ENCODE results near the gene MAST4. TPM values are rescaled to one million over a fixed set of nuclear protein-coding genes. Genes with fewer than 3 reads are reported as not detected.
"Not testable (repeated sequence)": the region's sequence is repeated elsewhere in the genome, so short reads cannot be mapped to it uniquely, and the experiment has no call there.

Gene MAST4
- total RNA-seq, 1 donor from 2014 or later: 19.1 TPM

GRCh38 chr5:67168069-67168468 lies 571.9 kb downstream of the MAST4 start:
- no peak for TF ChIP-seq CTCF (IDR thresholded peaks at IDR 0.05; ENCODE audit: insufficient read depth, low read length, poor library complexity, severe bottlenecking)
- H3K27me3 ChIP-seq (ENCODE audit: control insufficient read depth, insufficient read depth, low read length): no peaks in the 10 kb centered on the region
- no peak overlapping the region for H3K4me3 ChIP-seq (ENCODE audit: low read depth, low read length)
- no peaks in the 10 kb centered on the region for H3K36me3 ChIP-seq (ENCODE audit: control insufficient read depth, insufficient read depth, low read length)
- DNase-seq (ENCODE audit: low read depth): no peak

GRCh38 chr5:67170767-67171166 lies 574.6 kb downstream of the MAST4 start:
- Histone ChIP-seq H3K27me3 (ENCODE audit: control insufficient read depth, insufficient read depth, low read length) (no peaks in the 10 kb centered on the region), H3K4me3 (ENCODE audit: low read depth, low read length) (no peak overlapping the region), H3K36me3 (ENCODE audit: control insufficient read depth, insufficient read depth, low read length) (no peaks in the 10 kb centered on the region)
- TF ChIP-seq CTCF (IDR thresholded peaks at IDR 0.05; ENCODE audit: insufficient read depth, low read length, poor library complexity, severe bottlenecking): no peak
- no peak for DNase-seq (ENCODE audit: low read depth)

GRCh38 chr5:67173351-67173750 lies 577.2 kb downstream of the MAST4 start:
- H3K36me3 ChIP-seq (ENCODE audit: control insufficient read depth, insufficient read depth, low read length); H3K4me3 ChIP-seq (ENCODE audit: low read depth, low read length); DNase-seq (ENCODE audit: low read depth); H3K27me3 ChIP-seq (ENCODE audit: control insufficient read depth, insufficient read depth, low read length): not testable (repeated sequence)

GRCh38 chr5:67173959-67174358 lies 577.8 kb downstream of the MAST4 start:
- Histone ChIP-seq H3K36me3 (ENCODE audit: control insufficient read depth, insufficient read depth, low read length) (no peaks in the 10 kb centered on the region), H3K4me3 (ENCODE audit: low read depth, low read length) (no peak overlapping the region), H3K27me3 (ENCODE audit: control insufficient read depth, insufficient read depth, low read length) (no peaks in the 10 kb centered on the region)
- no peak for TF ChIP-seq CTCF (IDR thresholded peaks at IDR 0.05; ENCODE audit: insufficient read depth, low read length, poor library complexity, severe bottlenecking)
- no peak for DNase-seq (ENCODE audit: low read depth)

GRCh38 chr5:67176936-67177335 lies 580.7 kb downstream of the MAST4 start:
- Histone ChIP-seq H3K36me3 (ENCODE audit: control insufficient read depth, insufficient read depth, low read length) (no peaks in the 10 kb centered on the region), H3K4me3 (ENCODE audit: low read depth, low read length) (no peak overlapping the region), H3K27me3 (ENCODE audit: control insufficient read depth, insufficient read depth, low read length) (no peaks in the 10 kb centered on the region)
- no peak for TF ChIP-seq CTCF (IDR thresholded peaks at IDR 0.05; ENCODE audit: insufficient read depth, low read length, poor library complexity, severe bottlenecking)
- DNase-seq (ENCODE audit: low read depth): no peak

- no peak overlapping the region for H3K4me3 ChIP-seq (ENCODE audit: low read depth, low read length)
- TF ChIP-seq CTCF (IDR thresholded peaks at IDR 0.05; ENCODE audit: insufficient read depth, low read length, poor library complexity, severe bottlenecking): no peak
- no peaks in the 10 kb centered on the region for H3K36me3 ChIP-seq (ENCODE audit: control insufficient read depth, insufficient read depth, low read length)
- H3K27me3 ChIP-seq (ENCODE audit: control insufficient read depth, insufficient read depth, low read length): no peaks in the 10 kb centered on the region
- no peak for DNase-seq (ENCODE audit: low read depth)
These were observed 581.9 kb downstream of the MAST4 start for GRCh38 chr5:67178085-67178484.

All from kidney epithelial cell (primary cell).